GM21786 (cell line): ENCODE data around the gene ZNF124.

Experiments used
- ATAC-seq: cut with Tn5 transposase; IDR thresholded peaks from one replicate; pipeline ENCODE4 v1.9.1; 2021; ENCODE audit not compliant: unreplicated experiment

The ZNF124 gene

GRCh38 chr1:247113733-247114271, 58.0 kb downstream of the ZNF124 start:
- no peak for ATAC-seq

GRCh38 chr1:247113094-247113497, 58.7 kb downstream of the ZNF124 start:
- no peak for ATAC-seq

- ATAC-seq: no peak
These were observed 59.4 kb downstream of the ZNF124 start for GRCh38 chr1:247112479-247112781.

GRCh38 chr1:247111700-247112478, 59.9 kb downstream of the ZNF124 start:
- no peak for ATAC-seq

GRCh38 chr1:247111259-247111699, 60.5 kb downstream of the ZNF124 start:
- ATAC-seq: no peak

GRCh38 chr1:247110627-247111258, 61.1 kb downstream of the ZNF124 start:
- ATAC-seq: no peak

- ATAC-seq: no peak
These were observed 64.1 kb downstream of the ZNF124 start for GRCh38 chr1:247107694-247108093.

GRCh38 chr1:247105966-247106365, 65.9 kb downstream of the ZNF124 start:
- ATAC-seq: no peak
